ENCODE data around the gene DRC7. TPM values are rescaled to one million over a fixed set of nuclear protein-coding genes. Genes with fewer than 3 reads are reported as not detected.

Gene DRC7
- total and polyA plus RNA-seq, 2 donors from 2014 or later = 1.8 to 3.2 TPM

- Histone ChIP-seq H3K9me3 (ENCODE audit: control insufficient read depth in 2 of 3, insufficient read depth in 1 of 3, low read length in 3 of 3) (no peaks in the 10 kb centered on the region), H3K4me3 (ENCODE audit: low read length in 3 of 3) (no peak overlapping the region), H3K36me3 (ENCODE audit: control insufficient read depth in 2 of 3, insufficient read depth in 3 of 3, low read length in 3 of 3) (no peaks in the 10 kb centered on the region), H3K27me3 (ENCODE audit: control insufficient read depth, insufficient read depth, low read length) (no peaks in the 10 kb centered on the region), H3K27ac (ENCODE audit: low read depth in 2 of 2, low read length in 2 of 2) (no peak overlapping the region), H3K9ac (ENCODE audit: low read length in 3 of 3) (no peak overlapping the region), H3K4me1 (ENCODE audit: control insufficient read depth in 2 of 3, insufficient read depth in 2 of 3, low read depth in 1 of 3, low read length in 3 of 3) (no peaks in the 10 kb centered on the region)
- FAIRE-seq (no peak), DNase-seq (no peak)
- TF ChIP-seq, protein P1, sequence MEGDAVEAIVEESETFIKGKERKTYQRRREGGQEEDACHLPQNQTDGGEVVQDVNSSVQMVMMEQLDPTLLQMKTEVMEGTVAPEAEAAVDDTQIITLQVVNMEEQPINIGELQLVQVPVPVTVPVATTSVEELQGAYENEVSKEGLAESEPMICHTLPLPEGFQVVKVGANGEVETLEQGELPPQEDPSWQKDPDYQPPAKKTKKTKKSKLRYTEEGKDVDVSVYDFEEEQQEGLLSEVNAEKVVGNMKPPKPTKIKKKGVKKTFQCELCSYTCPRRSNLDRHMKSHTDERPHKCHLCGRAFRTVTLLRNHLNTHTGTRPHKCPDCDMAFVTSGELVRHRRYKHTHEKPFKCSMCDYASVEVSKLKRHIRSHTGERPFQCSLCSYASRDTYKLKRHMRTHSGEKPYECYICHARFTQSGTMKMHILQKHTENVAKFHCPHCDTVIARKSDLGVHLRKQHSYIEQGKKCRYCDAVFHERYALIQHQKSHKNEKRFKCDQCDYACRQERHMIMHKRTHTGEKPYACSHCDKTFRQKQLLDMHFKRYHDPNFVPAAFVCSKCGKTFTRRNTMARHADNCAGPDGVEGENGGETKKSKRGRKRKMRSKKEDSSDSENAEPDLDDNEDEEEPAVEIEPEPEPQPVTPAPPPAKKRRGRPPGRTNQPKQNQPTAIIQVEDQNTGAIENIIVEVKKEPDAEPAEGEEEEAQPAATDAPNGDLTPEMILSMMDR (IDR thresholded peaks at IDR 0.05; ENCODE audit: borderline replicate concordance, extremely low read depth, insufficient read depth) = no peak
- intact Hi-C loops (cut with DNase I) = no loop called here
Observed at GRCh38 chr16:57714047-57714446, 19.4 kb downstream of the DRC7 start.

DNA sequence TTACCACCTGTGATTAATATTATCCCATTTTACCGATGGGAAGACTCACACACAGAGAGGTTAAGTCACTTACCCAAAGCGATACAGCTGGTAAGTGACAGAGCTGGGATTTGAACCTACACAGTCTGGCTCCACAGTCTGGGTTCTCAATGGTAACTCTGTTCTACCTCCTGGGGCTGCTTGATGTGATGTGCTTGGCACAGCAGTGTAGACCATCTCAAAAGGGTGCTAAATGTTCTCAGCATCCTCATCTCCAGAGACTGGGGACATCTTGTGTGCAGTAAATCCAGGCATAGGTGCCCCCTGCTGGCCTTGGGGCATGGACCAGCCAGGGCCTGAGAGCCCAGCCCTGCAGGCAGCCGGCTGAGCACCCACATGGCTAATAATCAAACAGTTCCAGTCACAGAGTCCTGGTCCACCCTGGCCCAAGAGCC, 25.6 kb downstream of the DRC7 start:
- H3K9me3 ChIP-seq (ENCODE audit: control insufficient read depth in 2 of 3, insufficient read depth in 1 of 3, low read length in 3 of 3) = no peaks in the 10 kb centered on the region
- H3K4me3 ChIP-seq (ENCODE audit: low read length in 3 of 3) = no peak overlapping the region
- no peaks in the 10 kb centered on the region for H3K27me3 ChIP-seq (ENCODE audit: control insufficient read depth, insufficient read depth, low read length)
- peak in 4 of 5 donors; percentile 46 to 66 (median 60) for DNase-seq
- TF ChIP-seq, protein P1 (IDR thresholded peaks at IDR 0.05; ENCODE audit: borderline replicate concordance, extremely low read depth, insufficient read depth) = peak; percentile 66
- intact Hi-C loops (cut with DNase I) = no loop called here
- no peak overlapping the region for H3K9ac ChIP-seq (ENCODE audit: low read length in 3 of 3)
- H3K27ac ChIP-seq (ENCODE audit: low read depth in 2 of 2, low read length in 2 of 2) = no peak overlapping the region
- no peak for FAIRE-seq
- H3K36me3 ChIP-seq (ENCODE audit: control insufficient read depth in 2 of 3, insufficient read depth in 3 of 3, low read length in 3 of 3) = no peaks in the 10 kb centered on the region
- H3K4me1 ChIP-seq (ENCODE audit: control insufficient read depth in 2 of 3, insufficient read depth in 2 of 3, low read depth in 1 of 3, low read length in 3 of 3) = no peaks in the 10 kb centered on the region

DNA sequence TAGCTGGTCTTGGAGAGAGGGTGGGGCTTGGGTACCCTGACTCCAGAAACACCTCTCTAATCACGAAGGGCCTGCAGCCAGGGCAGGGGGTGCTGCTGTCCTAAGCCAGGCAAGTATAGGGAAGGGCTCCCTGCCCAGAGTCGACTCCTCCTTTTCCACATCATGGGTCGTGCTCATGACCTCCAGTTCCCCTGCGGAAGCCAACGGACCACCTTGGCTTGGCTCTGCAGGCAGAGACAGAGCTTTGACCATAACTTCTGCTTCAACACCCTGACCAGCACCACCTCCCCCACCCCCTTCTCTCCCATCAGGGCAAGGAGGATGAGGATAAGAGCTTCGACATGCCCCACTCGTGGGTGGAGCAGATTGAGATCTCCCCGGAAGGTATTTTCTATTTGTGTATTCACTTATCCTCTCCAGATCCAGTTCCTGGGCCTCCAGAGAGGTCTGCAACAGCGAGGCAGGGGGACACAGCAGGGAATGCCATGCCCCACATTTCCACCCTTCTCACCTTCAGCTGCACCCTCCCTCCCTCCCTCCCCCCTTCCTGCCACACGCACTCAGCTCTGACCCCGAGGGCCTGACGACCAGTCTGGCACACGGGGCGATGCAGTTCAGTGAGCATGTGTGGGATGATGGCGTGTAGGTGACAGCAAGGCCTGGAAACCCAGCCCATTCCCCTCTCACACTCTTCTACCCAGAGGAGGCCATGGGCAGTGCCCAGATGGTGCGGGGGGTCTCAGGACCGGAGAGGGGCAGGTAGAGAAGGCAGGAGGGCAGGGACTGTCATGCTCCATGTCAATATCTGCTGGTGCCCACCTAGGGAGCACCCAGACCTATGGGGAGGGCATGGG, 27.0 kb downstream of the DRC7 start:
- no peaks in the 10 kb centered on the region for H3K4me1 ChIP-seq (ENCODE audit: control insufficient read depth in 2 of 3, insufficient read depth in 2 of 3, low read depth in 1 of 3, low read length in 3 of 3)

More for the DNA sequence above, 27.0 kb downstream of the DRC7 start:
- H3K27ac ChIP-seq (ENCODE audit: low read depth in 2 of 2, low read length in 2 of 2) = no peak overlapping the region
- H3K36me3 ChIP-seq (ENCODE audit: control insufficient read depth in 2 of 3, insufficient read depth in 3 of 3, low read length in 3 of 3) = no peaks in the 10 kb centered on the region
- H3K27me3 ChIP-seq (ENCODE audit: control insufficient read depth, insufficient read depth, low read length) = no peaks in the 10 kb centered on the region
- H3K4me3 ChIP-seq (ENCODE audit: low read length in 3 of 3) = no peak overlapping the region
- TF ChIP-seq, protein P1 (IDR thresholded peaks at IDR 0.05; ENCODE audit: borderline replicate concordance, extremely low read depth, insufficient read depth) = no peak
- H3K9ac ChIP-seq (ENCODE audit: low read length in 3 of 3) = no peak overlapping the region
- FAIRE-seq (no peak), DNase-seq (peak in 4 of 5 donors; percentile 40 to 68 (median 60))
- intact Hi-C loops (cut with DNase I) = no loop called here
- H3K9me3 ChIP-seq (ENCODE audit: control insufficient read depth in 2 of 3, insufficient read depth in 1 of 3, low read length in 3 of 3) = no peaks in the 10 kb centered on the region

Measured in kidney (tissue), 14 donors.